AG09309 (cell line): ENCODE results near the gene HK2.

Experiments
- DNase-seq: peaks from one replicate; pipeline ENCODE4 v3.0.0-alpha.2; 2010; ENCODE audit warnings: low read depth
- H3K4me3 ChIP-seq: 2 replicates; pipeline ENCODE4 v1.5.1; 2011; ENCODE audit warnings: mild to moderate bottlenecking, low read depth, low read length, moderate library complexity; ENCODE audit not compliant: control insufficient read depth
- TF ChIP-seq, protein P1 (sequence below): IDR thresholded peaks from 2 replicates; pipeline ENCODE4 v1.5.1; 2011; ENCODE audit warnings: mild to moderate bottlenecking, low read depth, low read length, inconsistent platforms; ENCODE audit not compliant: insufficient read depth, control insufficient read depth; ENCODE audit errors: missing control alignments

HK2 gene

GRCh38 chr2:74845217-74845751, 11.4 kb downstream of the HK2 start:
- peak; percentile 70 for DNase-seq
- H3K4me3 ChIP-seq = no peak overlapping the region
- TF ChIP-seq, protein P1, sequence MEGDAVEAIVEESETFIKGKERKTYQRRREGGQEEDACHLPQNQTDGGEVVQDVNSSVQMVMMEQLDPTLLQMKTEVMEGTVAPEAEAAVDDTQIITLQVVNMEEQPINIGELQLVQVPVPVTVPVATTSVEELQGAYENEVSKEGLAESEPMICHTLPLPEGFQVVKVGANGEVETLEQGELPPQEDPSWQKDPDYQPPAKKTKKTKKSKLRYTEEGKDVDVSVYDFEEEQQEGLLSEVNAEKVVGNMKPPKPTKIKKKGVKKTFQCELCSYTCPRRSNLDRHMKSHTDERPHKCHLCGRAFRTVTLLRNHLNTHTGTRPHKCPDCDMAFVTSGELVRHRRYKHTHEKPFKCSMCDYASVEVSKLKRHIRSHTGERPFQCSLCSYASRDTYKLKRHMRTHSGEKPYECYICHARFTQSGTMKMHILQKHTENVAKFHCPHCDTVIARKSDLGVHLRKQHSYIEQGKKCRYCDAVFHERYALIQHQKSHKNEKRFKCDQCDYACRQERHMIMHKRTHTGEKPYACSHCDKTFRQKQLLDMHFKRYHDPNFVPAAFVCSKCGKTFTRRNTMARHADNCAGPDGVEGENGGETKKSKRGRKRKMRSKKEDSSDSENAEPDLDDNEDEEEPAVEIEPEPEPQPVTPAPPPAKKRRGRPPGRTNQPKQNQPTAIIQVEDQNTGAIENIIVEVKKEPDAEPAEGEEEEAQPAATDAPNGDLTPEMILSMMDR = no peak

GRCh38 chr2:74845991-74846390, 12.1 kb downstream of the HK2 start:
- TF ChIP-seq, protein P1 = no peak
- no peak overlapping the region for H3K4me3 ChIP-seq
- no peak for DNase-seq

DNA sequence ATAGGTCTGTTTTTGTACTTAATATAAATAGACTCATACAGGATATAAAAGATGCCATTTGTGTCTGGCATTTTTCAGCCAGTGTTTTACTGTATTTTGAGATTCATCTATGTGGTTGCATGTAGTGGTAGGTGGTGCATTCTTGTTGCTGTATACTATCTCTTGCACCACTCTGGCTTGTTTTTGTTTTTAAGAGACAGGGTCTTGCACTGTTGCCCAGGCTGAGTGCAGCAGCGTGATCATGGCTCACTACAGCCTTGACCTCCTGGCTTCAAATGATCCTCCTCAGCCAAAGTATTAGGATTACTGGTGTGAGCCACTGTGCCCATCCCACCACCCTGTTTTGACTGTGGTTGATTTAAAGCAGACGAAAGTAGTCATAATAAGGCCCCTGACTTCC, 12.6 kb downstream of the HK2 start:
- DNase-seq = no peak
- no peak overlapping the region for H3K4me3 ChIP-seq
- TF ChIP-seq, protein P1 = no peak

- no peak for DNase-seq
- no peak overlapping the region for H3K4me3 ChIP-seq
- TF ChIP-seq, protein P1 = no peak
Measured at GRCh38 chr2:74847070-74847858, 13.3 kb downstream of the HK2 start.

DNA sequence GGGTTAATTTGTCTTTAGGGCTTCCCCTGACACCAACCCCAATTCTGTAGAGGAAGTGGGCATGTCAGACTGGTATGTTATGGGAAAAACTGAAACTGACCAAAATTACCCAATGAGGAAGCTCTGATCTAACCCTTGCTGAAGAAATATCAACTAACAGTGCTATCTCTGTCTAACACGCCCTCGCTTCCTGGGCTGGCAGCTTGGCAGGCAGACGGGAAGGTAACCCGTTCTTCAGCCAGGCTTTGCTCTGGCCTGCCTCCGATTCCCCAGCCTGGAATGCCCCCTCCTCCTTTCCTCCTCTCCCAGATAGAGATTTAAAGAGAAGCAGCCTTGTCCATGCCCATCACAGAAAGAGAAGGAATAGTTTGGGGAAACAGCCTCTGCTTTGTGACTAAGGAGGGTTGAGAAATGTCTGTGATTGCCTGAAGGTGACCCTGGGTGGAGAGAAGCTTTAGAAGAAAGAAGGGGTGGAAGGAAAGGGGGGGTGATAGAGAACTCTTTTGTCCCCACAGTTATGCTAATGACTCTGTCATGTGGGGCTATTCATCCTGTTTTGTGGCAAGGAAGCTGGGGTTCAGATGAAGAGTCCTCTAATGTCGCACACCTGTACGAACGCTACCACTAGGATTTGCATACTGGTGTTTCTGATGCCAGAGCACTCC, 15.4 kb downstream of the HK2 start:
- TF ChIP-seq, protein P1 = no peak
- no peak overlapping the region for H3K4me3 ChIP-seq
- DNase-seq = no peak

GRCh38 chr2:74850496-74851190, 16.7 kb downstream of the HK2 start:
- no peak overlapping the region for H3K4me3 ChIP-seq
- no peak for DNase-seq
- TF ChIP-seq, protein P1 = no peak
